Loucy (cell line): ENCODE results near the gene CRB2.

Experiments
- H2AFZ ChIP-seq: fragments of 200-600 bp; sonication (generic); 2 replicates; pipeline ENCODE4 v1.6.0; 2016; ENCODE audit warnings: antibody characterized with exemption, mild to moderate bottlenecking, low read length, moderate library complexity
- H3F3A ChIP-seq: fragments of 200-600 bp; 2 replicates; pipeline ENCODE4 v1.6.0; 2016; ENCODE audit warnings: antibody characterized with exemption, low read depth, mild to moderate bottlenecking
- H3K27me3 ChIP-seq: fragments of 200-600 bp; sonication (generic); 2 replicates; pipeline ENCODE4 v1.6.1; 2014; ENCODE audit warnings: low read length, mild to moderate bottlenecking; ENCODE audit not compliant: insufficient read depth, poor library complexity, severe bottlenecking
- H3K36me3 ChIP-seq: fragments of 200-600 bp; sonication (generic); 2 replicates; pipeline ENCODE4 v1.6.1; 2016; ENCODE audit warnings: low read length; ENCODE audit not compliant: insufficient read depth
- H3K4me1 ChIP-seq: fragments of 200-600 bp; sonication (generic); 2 replicates; pipeline ENCODE4 v1.5.1; 2014; ENCODE audit warnings: low read length, mild to moderate bottlenecking; ENCODE audit not compliant: insufficient read depth, poor library complexity, severe bottlenecking
- H3K4me2 ChIP-seq: fragments of 200-600 bp; sonication (generic); 2 replicates; pipeline ENCODE4 v1.6.0; 2014; ENCODE audit warnings: antibody characterized with exemption, low read length, low read depth, mild to moderate bottlenecking; ENCODE audit not compliant: poor library complexity, severe bottlenecking
- H3K4me3 ChIP-seq: fragments of 200-600 bp; sonication (generic); 2 replicates; pipeline ENCODE4 v1.5.1; 2014; ENCODE audit warnings: low read length, mild to moderate bottlenecking, mixed read lengths; ENCODE audit not compliant: poor library complexity, severe bottlenecking
- H3K79me2 ChIP-seq: fragments of 200-600 bp; sonication (generic); 2 replicates; pipeline ENCODE4 v1.6.1; 2014; ENCODE audit warnings: low read length; ENCODE audit not compliant: insufficient read depth
- H3K9ac ChIP-seq: fragments of 200-600 bp; sonication (generic); 2 replicates; pipeline ENCODE4 v1.6.0; 2014; ENCODE audit warnings: mild to moderate bottlenecking, low read depth, low read length, moderate library complexity; ENCODE audit not compliant: poor library complexity, severe bottlenecking
- H3K9me2 ChIP-seq: fragments of 200-600 bp; sonication (generic); replicated peaks from 2 replicates; pipeline ENCODE4 v1.6.1; 2016; ENCODE audit warnings: low read depth, low read length, mixed read lengths
- H3K9me3 ChIP-seq: fragments of 200-600 bp; sonication (generic); 2 replicates; pipeline ENCODE4 v1.6.1; 2014; ENCODE audit warnings: mild to moderate bottlenecking, antibody characterized with exemption, low read length, low read depth; ENCODE audit not compliant: insufficient read depth
- H4K20me1 ChIP-seq: fragments of 200-600 bp; sonication (generic); 2 replicates; pipeline ENCODE4 v1.6.0; 2014; ENCODE audit warnings: antibody characterized with exemption, low read length, mild to moderate bottlenecking; ENCODE audit not compliant: insufficient read depth, poor library complexity, severe bottlenecking
- CTCF ChIP-seq: fragments of 200-600 bp; sonication (generic); conservative IDR thresholded peaks from 2 replicates; pipeline ENCODE4 v1.5.1; 2014; ENCODE audit warnings: mild to moderate bottlenecking, antibody characterized with exemption, low read length
- EZH2phosphoT487 ChIP-seq: fragments of 200-600 bp; IDR thresholded peaks from 2 replicates; pipeline ENCODE4 v1.6.1; 2018; ENCODE audit warnings: antibody characterized with exemption, mild to moderate bottlenecking, moderate library complexity, borderline replicate concordance

The CRB2 gene

GRCh38 chr9:123318961-123319421, 37.0 kb upstream of the CRB2 start:
- no peak overlapping the region for H3K4me3 ChIP-seq
- H3K4me2 ChIP-seq = no peak overlapping the region
- H3K9ac ChIP-seq = no peak overlapping the region
- no peaks in the 10 kb centered on the region for H3K27me3 ChIP-seq
- H2AFZ ChIP-seq = no peak overlapping the region
- H3F3A ChIP-seq = no peaks in the 10 kb centered on the region
- H3K36me3 ChIP-seq = no peaks in the 10 kb centered on the region
- peaks cover 22% of the 10 kb centered on the region for H3K4me1 ChIP-seq
- H3K9me3 ChIP-seq = no peaks in the 10 kb centered on the region
- H3K79me2 ChIP-seq = no peaks in the 10 kb centered on the region
- TF ChIP-seq CTCF (no peak), EZH2phosphoT487 (no peak)
- no peaks in the 10 kb centered on the region for H3K9me2 ChIP-seq
- H4K20me1 ChIP-seq = no peaks in the 10 kb centered on the region

- no peaks in the 10 kb centered on the region for H3F3A ChIP-seq
Observed at GRCh38 chr9:123319541-123320339, 36.3 kb upstream of the CRB2 start.

DNA sequence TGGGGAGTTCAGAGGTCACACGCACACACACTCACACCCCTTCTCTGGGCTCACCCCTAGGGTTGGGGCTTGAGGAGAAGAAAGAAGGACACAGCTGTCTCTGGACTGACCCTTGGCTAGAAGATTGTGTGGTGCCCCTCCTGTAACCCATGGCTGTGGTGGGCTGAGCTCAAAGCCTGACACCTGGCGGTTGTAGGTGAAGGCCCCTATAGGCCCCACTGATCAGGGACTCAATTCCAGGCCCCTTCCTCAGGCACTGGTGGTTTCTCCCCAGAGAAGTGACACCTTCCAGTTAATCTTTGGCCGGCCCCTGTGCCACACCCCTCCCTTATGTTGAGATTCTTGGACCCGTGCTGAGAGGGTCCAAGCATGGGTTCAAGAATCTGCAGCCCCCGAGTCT, 35.2 kb upstream of the CRB2 start:
- peaks cover 22% of the 10 kb centered on the region for H3K4me1 ChIP-seq
- no peak overlapping the region for H3K9ac ChIP-seq
- no peak overlapping the region for H3K4me3 ChIP-seq
- no peaks in the 10 kb centered on the region for H3K36me3 ChIP-seq
- TF ChIP-seq CTCF (no peak), EZH2phosphoT487 (no peak)
- H3K4me2 ChIP-seq = no peak overlapping the region
- no peaks in the 10 kb centered on the region for H3K27me3 ChIP-seq
- H3K9me2 ChIP-seq = no peaks in the 10 kb centered on the region
- no peaks in the 10 kb centered on the region for H3F3A ChIP-seq
- no peaks in the 10 kb centered on the region for H4K20me1 ChIP-seq
- H2AFZ ChIP-seq = no peak overlapping the region
- no peaks in the 10 kb centered on the region for H3K9me3 ChIP-seq
- no peaks in the 10 kb centered on the region for H3K79me2 ChIP-seq

More at GRCh38 chr9:123319541-123320339, 36.3 kb upstream of the CRB2 start:
- Histone ChIP-seq H3K27me3 (no peaks in the 10 kb centered on the region), H3K9ac (no peak overlapping the region), H4K20me1 (no peaks in the 10 kb centered on the region), H3K36me3 (no peaks in the 10 kb centered on the region), H2AFZ (no peak overlapping the region), H3K4me3 (no peak overlapping the region), H3K79me2 (no peaks in the 10 kb centered on the region), H3K4me2 (no peak overlapping the region), H3K4me1 (peaks cover 22% of the 10 kb centered on the region), H3K9me2 (no peaks in the 10 kb centered on the region), H3K9me3 (no peaks in the 10 kb centered on the region)
- no peak for TF ChIP-seq EZH2phosphoT487
- no peak for TF ChIP-seq CTCF
